Measurements from ENCODE around the gene C1orf21.

C1orf21 gene

DNA sequence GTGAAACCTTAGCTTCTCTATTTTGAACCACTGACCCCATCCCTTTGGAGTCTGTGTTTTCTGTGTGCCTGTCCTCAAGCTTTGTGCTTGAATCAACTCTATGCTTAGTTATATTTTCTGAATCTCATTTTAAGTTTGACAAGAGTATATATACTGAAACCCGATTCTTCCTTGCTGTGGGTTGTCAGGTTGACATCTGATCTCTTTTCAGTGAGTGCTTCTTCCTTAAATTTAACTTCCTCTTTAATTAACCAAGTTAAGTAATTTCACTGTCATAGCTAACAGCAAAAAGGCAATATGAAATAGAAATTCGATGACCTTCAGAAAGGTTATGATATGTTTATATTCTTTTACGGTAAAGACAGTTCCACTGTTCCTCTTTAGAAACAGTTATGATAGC is 69.4 kb downstream of the C1orf21 start:
- DNase-seq, result peak; percentile 86 to 92

DNA sequence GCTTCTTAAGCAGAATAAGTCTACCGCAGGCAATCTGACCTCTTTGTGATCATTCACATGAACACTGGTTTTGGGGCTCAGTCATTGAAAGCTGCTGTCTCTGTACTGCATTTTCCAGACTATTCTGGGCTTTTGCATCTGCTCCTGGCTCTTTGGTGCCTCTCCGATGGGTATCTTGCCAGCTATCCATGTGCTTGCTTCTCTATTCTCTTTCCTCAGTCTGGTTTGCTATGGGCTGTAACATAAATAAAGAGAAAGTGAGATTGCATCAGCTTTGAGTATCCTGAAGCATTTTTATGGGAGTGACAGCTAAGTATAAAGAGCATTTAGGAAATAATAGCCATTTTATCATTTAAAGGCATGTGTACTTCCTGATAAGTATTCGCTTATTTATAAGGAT is 70.7 kb downstream of the C1orf21 start:
- DNase-seq, result no peak

DNA sequence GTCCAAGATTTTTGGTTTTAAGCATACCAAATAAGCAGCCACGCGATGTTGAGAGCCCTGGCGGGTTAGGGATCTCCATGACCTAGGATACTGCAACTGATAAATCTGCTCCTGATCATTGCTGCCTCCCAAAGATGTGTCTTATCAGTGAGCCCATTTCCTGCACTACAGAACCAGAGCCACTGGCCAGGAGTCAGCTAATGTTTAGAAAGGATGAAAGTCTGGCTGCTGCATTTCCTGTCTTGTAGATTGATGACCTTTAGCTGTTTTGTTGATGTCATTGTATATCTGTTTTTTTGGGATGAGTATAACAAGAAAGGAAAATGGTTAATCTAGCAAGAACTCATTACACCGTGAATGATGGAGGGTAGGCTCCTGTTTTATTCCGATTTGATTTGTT is 74.5 kb downstream of the C1orf21 start:
- no peak for DNase-seq

DNA sequence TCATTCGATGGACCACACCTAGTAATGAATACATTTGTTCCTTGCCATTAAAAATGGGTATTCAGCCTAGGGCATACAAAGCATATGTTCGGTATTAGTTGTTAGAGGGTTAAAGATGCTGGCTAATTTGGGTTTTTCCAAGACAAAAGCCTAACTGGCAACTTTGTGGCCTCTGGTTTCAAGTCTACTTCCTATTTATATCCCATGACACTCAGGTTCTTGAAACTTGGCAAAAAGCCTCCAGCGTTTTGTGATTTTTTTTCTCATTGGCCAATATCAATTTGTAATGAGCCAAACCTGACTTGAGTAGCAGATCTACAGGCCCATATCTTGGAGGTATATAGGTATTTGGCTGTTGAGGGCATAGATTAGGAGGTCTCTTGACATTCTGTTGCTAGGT is 75.3 kb downstream of the C1orf21 start:
- DNase-seq, result no peak

DNA sequence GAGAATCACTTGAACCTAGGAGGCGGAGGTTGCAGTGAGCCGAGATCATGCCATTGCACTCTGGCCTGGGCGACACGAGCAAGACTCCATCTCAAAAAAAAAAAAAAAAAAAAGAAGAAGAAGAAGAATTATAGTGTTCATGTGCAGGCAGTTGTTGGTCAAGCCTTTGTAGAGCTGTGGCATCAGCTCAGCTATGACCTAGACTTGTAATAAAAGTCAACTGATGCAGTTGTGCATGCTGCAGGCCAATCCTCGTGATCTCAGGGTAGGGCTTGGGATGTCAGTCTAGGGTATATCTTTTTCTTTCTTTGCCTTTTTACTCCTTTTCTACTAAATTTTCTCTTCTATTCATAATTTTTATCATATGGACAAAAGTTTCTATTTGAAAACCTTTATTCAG is 76.2 kb downstream of the C1orf21 start:
- DNase-seq, result no peak

DNA sequence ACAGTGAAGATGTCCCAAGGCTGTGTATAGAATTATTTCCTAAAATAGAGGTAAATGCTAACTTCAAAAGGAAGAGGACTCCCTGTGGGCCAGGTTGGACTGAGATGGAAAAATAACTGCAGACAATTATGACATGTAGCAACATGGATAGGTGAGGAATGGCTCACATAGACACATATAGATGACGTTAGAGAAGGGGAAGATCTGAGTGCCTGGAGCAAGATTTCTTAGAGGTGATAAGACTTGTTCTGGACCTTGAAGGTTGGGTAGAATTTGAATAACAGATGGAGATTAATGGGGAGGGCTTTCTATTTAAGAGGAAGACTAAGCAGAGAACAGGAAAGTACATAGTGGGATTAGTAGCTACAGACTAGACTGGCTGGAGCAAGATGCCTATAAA is 76.9 kb downstream of the C1orf21 start:
- DNase-seq, result no peak

DNA sequence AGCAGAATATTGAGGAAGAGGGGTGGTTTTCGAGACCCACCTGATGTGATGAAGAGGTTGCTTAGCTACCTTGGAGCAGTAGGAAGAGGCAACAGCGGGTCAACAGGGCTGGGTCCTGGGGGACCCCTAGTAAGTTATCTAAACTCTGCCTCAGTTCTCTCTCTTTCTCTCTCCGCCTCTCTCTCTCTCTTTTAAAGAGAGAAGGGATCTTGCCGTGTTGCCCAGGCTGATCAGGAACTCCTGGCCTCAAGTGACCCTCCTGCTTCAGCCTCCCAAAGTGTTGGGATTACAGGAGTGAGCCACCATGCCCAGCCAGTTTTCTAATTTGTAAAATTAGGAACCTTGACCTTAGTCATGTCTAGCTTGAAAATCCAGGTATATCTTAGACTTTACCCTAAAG is 77.9 kb downstream of the C1orf21 start:
- DNase-seq, result no peak

DNA sequence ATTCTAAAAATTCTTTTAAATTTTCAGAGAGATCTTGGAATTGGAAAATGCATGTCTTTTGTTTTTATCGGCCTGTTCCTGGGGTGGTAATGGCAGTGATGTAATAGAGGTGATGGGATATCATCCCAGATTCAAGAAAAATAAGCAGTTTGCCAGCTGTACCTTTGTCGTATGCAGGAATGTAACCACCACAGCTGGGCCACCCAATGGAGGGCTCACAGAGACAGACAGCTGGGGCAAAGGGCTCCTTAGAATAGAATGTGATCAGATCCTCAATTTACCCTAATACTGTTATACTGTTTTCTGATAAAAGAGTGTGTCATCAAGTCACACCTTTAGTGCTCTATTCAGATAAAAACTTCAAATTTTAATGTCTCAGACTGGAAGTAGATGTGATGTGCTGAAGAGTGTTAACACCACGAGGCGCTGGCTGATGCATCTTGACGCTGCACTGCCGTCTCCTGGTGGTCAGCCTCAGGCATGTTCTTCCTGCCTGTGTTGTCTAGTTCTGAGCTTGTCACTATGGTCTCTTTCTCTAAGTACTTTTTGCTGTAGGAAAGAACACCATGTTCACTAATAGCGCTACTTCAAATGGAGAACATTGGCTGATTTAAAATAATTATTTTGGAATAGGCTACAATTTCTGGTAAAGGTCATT is 78.8 kb downstream of the C1orf21 start:
- no peak for DNase-seq

DNA sequence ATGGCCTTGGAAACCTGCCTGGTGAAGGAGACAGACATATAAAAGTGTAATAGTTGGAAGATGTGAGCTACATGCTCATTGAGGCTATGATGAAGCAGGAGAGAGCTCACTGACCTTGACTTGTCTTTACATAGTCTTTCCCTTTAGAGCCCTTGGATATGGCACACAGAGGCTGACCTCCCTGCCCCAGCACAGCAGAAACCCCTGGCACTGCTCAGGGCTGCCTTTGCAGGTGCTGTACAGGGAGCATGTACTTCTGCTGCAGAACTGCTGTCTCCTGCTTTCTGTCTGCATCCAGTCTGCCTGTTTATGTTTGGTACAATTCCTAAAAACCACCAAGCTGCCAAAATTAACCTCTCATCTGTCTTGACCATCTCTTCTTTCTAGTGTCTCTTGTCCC is 80.5 kb downstream of the C1orf21 start:
- no peak for DNase-seq

DNA sequence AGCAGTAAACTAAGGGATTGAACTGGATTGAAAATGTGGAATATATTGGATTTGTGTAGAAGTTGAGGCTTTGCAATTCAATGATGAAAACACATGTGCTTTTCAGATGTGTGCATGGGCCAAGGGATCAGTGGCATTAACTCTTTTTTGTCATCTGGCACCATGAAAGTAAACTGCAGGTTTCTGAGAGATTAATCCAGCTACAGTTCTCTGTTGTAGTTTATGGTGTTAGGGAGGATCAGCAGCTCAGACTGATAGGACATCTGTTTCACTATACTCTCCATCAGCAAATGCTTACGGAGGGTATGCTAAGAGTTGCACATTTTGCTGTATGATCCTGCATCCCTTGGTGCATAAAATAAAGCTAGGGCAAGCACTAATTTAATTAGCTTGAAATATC is 82.6 kb downstream of the C1orf21 start:
- no peak for DNase-seq

DNA sequence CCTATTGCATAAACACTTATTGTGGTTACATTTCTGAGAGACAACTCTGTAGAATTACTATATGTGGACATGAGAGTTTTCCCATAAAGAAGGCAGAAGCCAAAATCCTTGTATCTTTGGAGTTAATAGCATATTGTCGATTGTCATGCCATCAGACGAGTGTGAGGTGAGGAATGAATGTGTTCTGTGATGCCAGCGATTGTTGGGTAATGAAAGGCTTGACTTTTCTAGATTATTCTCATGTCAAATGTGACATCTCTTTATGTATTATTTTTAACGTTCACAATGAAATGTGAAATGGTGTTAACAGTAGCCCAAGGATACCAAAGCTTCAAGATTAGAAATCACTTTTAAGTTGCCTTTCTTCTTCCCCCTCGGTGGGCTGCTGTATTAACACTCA is 84.9 kb downstream of the C1orf21 start:
- DNase-seq, result no peak

DNA sequence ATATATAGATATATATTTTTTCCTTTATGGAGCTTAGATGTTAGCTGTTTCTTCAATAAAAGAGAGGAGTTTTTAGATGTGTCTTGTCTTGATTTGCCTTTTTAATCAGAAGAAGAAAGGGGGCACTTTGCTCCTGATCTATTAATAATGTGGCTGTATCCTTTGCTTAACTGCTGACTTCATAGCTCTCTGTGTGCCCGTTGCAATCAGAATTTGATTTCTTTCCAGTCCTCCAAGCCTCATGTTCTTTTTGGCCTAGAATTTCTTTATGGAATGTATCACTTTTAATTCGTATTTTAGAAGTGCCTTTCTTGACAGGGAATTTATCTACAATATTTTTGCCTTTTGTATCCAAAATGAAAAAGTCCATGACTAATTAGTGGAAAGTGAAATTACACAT is 85.3 kb downstream of the C1orf21 start:
- no peak for DNase-seq

DNA sequence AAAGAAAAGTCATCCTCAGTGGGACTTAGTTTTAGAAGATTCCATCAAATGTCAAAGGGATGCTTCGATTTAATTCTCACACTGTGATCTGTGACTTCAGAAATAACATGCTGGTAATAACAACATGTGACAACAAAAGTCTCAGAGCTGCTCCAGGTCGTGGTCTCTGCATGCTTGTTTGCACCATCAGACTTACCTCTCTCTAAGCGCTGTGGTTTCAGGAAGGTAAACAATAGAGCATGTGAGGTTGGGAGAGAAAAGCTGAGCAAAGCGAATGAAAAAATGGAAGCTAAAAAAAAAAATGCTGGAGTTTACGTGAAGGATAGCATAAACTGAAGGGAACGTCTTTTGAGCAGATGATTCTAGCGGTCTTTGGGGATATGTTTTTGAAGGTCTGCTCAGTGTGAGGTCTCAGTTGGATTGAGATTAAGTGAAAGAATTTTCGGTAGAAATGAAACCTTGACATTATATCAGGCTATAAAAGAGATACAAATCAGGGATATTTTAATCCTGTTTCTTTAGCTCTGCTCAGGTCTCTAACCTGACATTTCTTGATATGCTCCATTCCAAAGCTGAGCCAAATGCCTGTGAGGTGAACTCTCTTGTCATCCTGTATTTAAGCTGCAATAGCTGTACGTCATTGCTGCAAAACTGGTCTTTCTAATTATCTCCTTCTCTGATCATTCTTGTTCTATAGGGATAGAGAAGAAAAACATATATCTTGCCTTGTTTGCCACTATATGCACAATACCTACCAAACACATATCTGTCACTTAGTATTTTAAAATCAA is 86.5 kb downstream of the C1orf21 start:
- DNase-seq, result no peak

DNA sequence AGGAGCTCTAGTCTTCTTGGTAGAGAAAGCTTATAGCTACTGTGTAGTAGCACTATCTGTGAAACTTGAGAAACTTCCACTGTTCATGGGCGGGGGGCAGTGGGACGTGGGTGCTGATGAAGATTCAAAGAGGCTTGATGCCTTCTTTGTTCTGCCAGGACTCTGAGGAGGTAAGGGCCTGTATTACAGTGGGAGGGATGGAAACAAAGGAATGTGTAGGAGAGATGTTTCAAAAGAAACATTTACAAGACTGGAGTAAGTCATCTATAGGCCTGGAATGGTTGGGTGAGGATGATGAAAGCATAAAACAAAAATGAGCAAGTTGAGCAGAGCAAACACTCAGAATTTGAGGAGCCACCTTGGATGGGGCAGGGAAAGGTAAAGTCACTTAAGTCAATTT is 89.4 kb downstream of the C1orf21 start:
- DNase-seq, result no peak

DNA sequence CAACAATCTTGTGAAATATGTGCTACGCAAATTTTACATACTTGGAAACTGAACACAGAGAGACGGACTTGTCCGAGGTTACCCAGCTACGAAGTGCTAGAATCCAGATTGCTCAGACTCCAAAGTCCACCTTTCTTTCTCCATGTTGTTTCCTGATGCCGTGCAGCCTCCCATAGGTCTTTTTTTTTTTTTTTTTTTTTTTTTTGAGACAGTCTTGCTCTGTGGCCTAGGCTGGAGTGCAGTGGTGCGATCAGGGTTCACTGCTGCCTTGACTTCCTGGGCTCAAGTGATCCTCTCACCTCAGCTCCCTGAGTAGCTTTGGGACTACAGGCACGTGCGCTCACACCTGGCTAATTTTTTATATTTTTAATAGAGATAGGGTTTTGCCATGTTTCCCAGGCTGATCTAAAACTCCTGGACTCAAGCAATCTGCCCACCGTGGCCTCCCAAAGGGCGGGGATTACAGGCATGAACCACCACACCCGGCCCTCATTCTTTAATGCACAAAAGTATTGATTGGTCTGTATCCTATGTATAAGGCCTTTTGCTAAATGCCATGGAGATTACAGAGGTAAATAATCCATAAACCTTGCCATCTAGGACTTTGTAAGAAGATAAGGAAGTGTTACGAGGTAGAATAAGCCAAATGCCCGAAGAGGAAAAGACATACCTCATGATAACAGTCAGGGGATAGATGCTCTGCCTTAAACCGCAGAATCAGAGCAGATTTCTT is 92.8 kb downstream of the C1orf21 start:
- no peak for DNase-seq

DNA sequence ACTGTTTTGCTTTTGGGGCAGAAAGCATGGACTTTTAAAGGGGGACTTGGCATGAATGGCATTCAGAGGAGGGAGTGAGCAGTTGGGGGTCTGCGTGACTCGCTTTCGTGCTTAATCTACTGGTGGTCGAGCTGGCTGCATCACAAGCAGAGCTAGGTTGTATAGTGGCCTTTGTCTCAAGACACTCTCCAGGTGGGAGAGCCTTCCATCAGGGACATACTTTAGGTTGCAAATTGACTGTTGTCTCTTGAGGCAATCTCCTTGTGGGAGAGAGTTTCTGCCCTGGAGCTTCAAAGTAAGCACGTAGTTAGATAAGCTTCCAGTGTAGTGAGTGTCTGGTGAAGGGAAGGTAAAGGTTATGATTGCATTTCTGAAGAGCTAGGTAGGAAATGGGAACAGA is 93.9 kb downstream of the C1orf21 start:
- DNase-seq, result no peak

DNA sequence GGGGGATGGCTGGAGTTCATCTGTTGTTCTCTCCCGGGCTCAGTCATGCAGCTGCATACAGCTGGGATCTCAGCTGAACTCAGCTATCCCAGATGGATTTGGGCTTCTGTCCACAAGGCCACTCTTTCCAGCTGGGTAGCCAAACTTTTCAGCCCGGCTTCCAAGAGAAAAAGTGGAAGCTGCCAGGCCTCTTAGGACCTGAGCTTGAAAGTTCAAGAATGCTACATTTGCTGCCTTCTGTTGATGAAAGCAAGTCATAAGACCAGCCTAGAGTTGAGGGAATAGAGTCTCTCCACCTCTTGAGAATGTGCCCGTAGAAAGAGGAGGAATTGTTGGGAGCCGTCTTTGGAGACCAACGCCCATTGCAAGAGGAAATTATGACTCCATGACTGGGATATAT is 95.3 kb downstream of the C1orf21 start:
- no peak for DNase-seq

DNA sequence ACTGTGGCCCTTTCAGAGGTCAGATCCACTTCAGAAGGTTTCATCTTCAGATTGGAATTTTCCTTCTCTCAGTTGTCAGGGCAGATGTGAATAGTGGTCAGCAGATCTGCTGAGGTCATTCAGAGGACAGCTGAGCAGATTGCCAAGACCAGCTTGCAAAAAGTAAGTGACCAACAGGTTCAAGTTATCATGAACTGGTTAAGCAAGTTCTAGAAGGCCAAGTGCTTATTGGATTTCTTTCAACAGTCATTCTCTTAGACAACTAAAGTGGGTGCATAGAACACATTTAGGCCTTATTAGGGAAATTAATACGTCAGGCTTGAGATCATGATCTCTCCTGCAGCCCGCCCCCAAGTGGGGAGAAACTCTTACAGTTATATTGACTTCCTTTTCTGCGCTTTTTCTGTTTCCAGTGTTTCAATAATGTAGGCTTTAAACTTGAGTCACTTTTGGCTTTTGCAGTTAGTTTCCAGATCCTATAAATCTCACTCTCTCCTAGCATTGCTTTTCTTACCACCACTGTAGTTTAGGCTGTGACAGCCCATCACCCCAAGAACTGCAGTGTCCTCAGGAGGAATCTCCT is 96.4 kb downstream of the C1orf21 start:
- DNase-seq, result no peak

DNA sequence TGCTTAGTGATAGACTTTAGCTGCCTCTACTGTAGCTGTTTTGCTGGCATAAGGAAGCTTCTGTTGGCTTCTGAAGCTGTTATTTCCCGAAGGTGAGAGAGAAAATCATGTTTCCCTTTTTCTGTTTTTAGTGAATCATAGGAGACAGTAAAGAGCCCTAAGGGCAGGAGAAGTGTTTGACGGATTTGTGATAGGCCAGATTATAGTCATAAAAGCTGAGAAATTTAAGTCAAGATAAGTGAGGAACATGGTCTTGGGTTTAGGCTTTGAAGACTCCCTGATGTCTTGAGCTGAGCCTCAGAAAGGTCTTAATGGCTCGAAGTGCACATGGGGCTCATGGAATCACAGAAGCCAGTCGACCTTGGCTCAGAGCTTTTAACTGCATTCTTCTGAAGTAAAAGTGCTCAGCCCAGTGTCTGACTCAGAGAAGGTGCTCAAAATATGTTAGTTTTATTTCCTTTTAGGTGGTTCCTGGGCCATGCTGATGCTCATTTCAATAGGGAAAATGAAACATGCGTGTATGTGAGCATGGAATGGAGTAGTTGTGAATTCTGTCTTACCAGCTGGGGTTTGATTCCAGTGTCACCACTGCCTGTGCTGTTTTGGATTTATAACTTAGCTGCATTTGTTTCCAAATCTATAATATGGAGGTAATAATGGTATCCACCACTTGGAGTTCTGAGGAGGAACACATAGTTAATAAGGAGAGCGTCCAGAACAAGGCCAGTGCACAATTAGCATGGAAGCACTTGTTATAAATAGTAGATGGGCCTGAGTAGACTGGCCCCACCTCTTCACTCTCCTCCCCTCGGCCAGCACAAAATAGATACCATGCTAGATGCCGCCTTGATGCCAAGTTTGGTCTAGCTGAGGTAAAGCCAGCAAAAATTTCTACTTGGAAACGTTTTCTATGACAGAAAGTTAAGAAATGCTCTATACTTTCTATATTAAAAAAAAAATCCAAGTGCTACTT is 99.2 kb downstream of the C1orf21 start:
- DNase-seq, result no peak

DNA sequence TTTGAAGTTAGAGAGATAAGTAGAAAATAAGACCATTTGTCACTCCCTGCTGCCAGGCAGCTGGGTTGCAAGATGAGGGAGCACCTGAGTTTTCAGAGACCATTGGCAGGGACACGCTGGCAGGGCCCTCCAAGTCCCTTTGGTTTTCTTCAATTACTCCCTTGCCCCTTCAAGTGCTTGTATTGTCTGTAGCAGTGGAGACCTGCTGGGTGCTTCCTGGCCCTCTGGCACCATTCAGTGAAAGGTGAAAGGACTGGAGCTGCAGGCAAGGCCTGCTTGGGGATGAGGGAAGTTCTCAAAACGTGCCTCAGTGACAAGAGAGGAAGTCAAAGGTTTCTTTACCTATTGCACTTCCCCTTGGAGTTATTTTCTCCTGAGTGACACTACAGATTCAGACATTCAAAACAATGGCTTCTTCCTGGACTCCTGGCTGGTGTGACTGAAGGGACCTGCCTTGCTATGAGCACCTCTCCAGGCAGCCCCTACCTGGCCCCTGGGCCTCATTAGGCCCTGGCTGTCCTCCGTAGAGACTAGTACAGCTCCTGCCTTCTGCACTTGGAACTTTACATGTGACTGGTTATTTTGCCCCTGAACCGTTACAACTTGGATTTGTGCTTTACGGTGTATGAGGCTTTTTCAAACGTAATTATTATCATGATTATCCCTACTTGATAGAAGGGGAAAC is 100.1 kb downstream of the C1orf21 start:
- no peak for DNase-seq

DNA sequence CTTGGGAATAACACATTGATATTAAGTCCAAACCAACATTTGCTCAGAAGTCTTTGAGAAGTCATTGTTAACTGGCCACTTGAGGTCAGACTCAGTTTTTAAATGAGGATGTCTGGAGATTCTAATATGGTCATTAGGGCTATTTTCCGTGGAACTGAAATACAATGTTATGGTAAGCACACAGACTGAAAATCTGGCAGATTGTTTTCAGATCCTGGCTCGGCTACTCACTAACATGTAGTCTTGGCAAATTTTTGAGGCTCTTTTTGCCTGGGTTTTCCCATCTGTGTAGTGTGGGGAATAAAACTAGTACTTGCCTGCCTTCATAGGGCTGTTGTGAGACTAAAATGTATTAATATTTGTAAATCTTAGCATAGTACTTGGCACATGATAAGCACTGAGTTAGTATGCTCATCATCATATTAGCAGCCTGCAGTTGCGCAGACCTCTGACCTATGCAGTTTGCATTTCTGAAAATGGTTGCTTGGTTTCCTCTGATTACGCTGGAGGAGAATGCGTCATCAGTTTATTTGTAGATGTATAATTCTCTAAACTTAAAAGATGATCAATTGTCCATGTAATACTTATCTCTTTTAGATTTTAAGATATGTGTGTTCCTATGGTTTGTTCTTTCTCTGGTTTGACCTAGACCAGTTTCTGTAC is 100.8 kb downstream of the C1orf21 start:
- DNase-seq, result no peak
